ENCODE measurements around the gene HEPH. TPM values are rescaled to one million over a fixed set of nuclear protein-coding genes. Genes with fewer than 3 reads are reported as not detected.

The HEPH gene
- total and polyA plus RNA-seq, 10 of the 15 experiments (the other 5 are each of a cell fraction or from before 2014, with no cell fraction given): 0.20 to 1.1 (median 0.49) TPM

- SMC1A ChIA-PET (ENCODE audit: uncharacterized antibody, unreplicated experiment): interaction anchor here (0.7 to 2.4 kb wide), 6 partner anchors 34 to 473 kb away, joined by 3 to 14 read pairs (median 3); no protein-coding TSS in a partner anchor
- Histone ChIP-seq H2AFZ (ENCODE audit: control insufficient read depth, low read depth, low read length) (no peak overlapping the region), H4K20me1 (ENCODE audit: control insufficient read depth, insufficient read depth) (no peaks in the 10 kb centered on the region), H3K27me3 (replicated peaks in 1 of 2; ENCODE audit: control insufficient read depth in 2 of 2, insufficient read depth in 2 of 2, low read length in 1 of 2) (no peaks in the 10 kb centered on the region), H3K4me2 (ENCODE audit: control insufficient read depth, insufficient read depth) (no peak overlapping the region), H3K9ac (ENCODE audit: control insufficient read depth, insufficient read depth, low read length) (no peak overlapping the region), H3K9me3 (replicated peaks; ENCODE audit: control insufficient read depth, insufficient read depth, low read length) (no peaks in the 10 kb centered on the region), H3K4me1 (ENCODE audit: control insufficient read depth, insufficient read depth, low read length) (no peaks in the 10 kb centered on the region; the same call in 1 of the 2 replicates), H3K27ac (ENCODE audit: control insufficient read depth, insufficient read depth) (no peak overlapping the region), H3K36me3 (ENCODE audit: control insufficient read depth in 2 of 2, insufficient read depth in 2 of 2, low read length in 1 of 2) (no peaks in the 10 kb centered on the region), H3K4me3 (no peak overlapping the region), H3K79me2 (ENCODE audit: control insufficient read depth, insufficient read depth, low read length) (no peaks in the 10 kb centered on the region)
- no peak for TF ChIP-seq BCL3 (IDR thresholded peaks at IDR 0.05; ENCODE audit: borderline replicate concordance, insufficient read depth, low read depth, low read length, poor library complexity, severe bottlenecking)
- TF ChIP-seq CREM (IDR thresholded peaks at IDR 0.05; ENCODE audit: low read depth): no peak
- TF ChIP-seq NBN (IDR thresholded peaks at IDR 0.05): no peak
- no peak for TF ChIP-seq SREBF2 (IDR thresholded peaks at IDR 0.05; ENCODE audit: low read length)
- no peak for TF ChIP-seq TAF1 (IDR thresholded peaks at IDR 0.05; ENCODE audit: borderline replicate concordance, low read depth, low read length)
- TF ChIP-seq ZBTB4 (CRISPR knock-in tag; IDR thresholded peaks at IDR 0.05): no peak
- no peak for TF ChIP-seq ELK1 (IDR thresholded peaks at IDR 0.05; ENCODE audit: low read depth, low read length)
- CTCF ChIA-PET: interaction anchor here (0.6 to 1.5 kb wide), 5 partner anchors 32 to 136 kb away, joined by 3 to 5 read pairs (median 4); no protein-coding TSS in a partner anchor
- RAD21 ChIA-PET (ENCODE audit: unreplicated experiment): interaction anchor here (1.1 to 1.6 kb wide), 2 partner anchors 124 to 149 kb away, joined by 3 to 4 read pairs; no protein-coding TSS in a partner anchor
- DNase-seq (ENCODE audit: low read depth, low spot score): no peak
- in situ Hi-C loops (cut with MboI): no loop called here
- intact Hi-C loops (cut with micrococcal nuclease; ENCODE audit: unreplicated experiment): loop anchor here (5.0 kb wide), 1 partner anchor 149 kb away; no protein-coding TSS in a partner anchor
- ATAC-seq: no peak
- BruUV-seq (replicated peaks): no TSS peak
- no peak for FAIRE-seq
- POLR2A ChIA-PET: no interaction called here
Observed at GRCh38 chrX:66166671-66167070, 2.6 kb downstream of the HEPH start.
